Fibroblast of villous mesenchyme (primary cell): ENCODE results near the gene MAP3K9. TPM values are rescaled to one million over a fixed set of nuclear protein-coding genes. Genes with fewer than 3 reads are reported as not detected.

Source experiments
- DNase-seq: peaks from one replicate; pipeline ENCODE4 v3.0.0-alpha.2; 2010; ENCODE audit warnings: low read depth
- H3K4me3 ChIP-seq: 2 replicates; pipeline ENCODE4 v1.5.1; 2011; ENCODE audit warnings: low read depth, mild to moderate bottlenecking, low read length
- CTCF ChIP-seq: IDR thresholded peaks from 2 replicates; pipeline ENCODE4 v1.5.1; 2012; ENCODE audit warnings: low read depth, mild to moderate bottlenecking, low read length; ENCODE audit not compliant: insufficient read depth
- total RNA-seq: library from RNA; depleted of rRNA; stranded (reverse); fragments of >200 nt; gene quantifications from 2 replicates; pipeline ENCODE4 v1.2.3, GENCODE V29; 2012

Gene MAP3K9
- total RNA-seq, 1 donor: 0.43 TPM

- no peak for DNase-seq
- H3K4me3 ChIP-seq: no peak overlapping the region
- no peak for TF ChIP-seq CTCF
Measured at GRCh38 chr14:70731447-70732239, 77.7 kb downstream of the MAP3K9 start.

DNA sequence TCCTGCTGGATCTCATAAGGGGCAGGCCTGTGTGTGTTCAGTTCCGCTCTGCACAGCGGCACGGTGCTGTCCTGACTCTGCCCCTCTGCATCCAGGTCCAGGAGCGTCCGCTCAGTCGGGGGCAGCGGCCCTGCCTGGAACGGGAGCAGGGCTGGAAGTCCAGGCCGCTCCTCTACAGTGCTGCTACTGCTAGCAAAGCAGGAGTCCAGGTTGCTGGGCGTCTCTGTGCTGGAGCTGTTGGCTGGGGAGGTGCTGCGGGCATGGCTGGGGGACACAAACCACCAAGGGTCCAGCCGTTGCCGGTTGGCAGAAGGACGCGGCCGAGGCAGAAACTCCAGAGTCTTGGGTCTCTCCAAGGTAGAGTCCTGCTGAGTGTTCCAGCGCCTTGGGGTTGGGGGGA, 78.9 kb downstream of the MAP3K9 start:
- no peak for TF ChIP-seq CTCF

DNA sequence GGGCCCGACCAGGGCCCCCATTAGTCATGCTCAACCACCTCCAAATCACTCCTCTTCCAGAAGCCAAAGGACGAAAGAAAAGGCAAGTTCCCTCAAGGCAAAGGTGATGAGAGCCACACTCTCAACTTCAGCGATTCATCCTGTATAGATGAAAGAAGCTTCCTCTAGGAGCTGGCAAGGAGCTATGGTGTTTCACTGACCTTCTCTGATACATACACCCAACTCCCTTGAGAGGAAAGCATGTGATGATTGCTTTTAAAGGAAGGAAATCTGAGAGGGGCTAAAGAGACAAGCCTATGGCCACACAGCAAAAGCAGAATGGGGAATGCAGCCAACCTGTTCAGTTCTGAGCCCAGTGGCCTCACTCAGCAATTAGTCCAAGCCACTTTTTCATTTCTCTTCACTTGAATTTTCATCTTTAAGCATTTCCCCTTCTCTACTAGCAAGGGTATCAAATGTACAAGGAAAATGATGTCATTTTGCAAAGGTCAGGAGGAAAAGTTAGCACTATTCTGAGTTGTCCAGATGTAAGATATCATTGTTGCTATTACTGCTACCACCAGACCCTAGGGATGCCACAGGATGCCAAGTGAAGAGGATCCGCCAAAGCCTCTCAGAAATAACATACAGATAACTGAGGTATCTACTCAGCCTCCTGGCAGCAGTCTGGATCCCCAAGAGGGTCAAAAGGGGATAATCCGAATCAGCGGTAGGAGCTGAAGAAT, 82.5 kb downstream of the MAP3K9 start:
- TF ChIP-seq CTCF: no peak
- no peak overlapping the region for H3K4me3 ChIP-seq
- no peak for DNase-seq

More for the DNA sequence above, 78.9 kb downstream of the MAP3K9 start:
- H3K4me3 ChIP-seq: no peak overlapping the region
- no peak for DNase-seq

- no peak overlapping the region for H3K4me3 ChIP-seq
- TF ChIP-seq CTCF: no peak
- no peak for DNase-seq
Measured at GRCh38 chr14:70724944-70725343, 84.4 kb downstream of the MAP3K9 start.

GRCh38 chr14:70724110-70724509, 85.2 kb downstream of the MAP3K9 start:
- no peak overlapping the region for H3K4me3 ChIP-seq
- no peak for TF ChIP-seq CTCF
- no peak for DNase-seq

GRCh38 chr14:70723276-70723675, 86.0 kb downstream of the MAP3K9 start:
- no peak for TF ChIP-seq CTCF
- no peak overlapping the region for H3K4me3 ChIP-seq
- no peak for DNase-seq

GRCh38 chr14:70722418-70722817, 86.9 kb downstream of the MAP3K9 start:
- no peak for TF ChIP-seq CTCF
- no peak for DNase-seq
- H3K4me3 ChIP-seq: no peak overlapping the region
